ENCODE data around the gene RUSC2. TPM values are rescaled to one million over a fixed set of nuclear protein-coding genes. Genes with fewer than 3 reads are reported as not detected.

RUSC2 gene
- total and polyA plus RNA-seq, 2 of the 13 experiments (the other 11 are each of a cell fraction or from before 2014, with no cell fraction given) = 2.8 to 3.3 TPM

Other genes with a start within 250 kb of the RUSC2 start
- gene TESK1, start 115.2 kb downstream of the RUSC2 start, total RNA-seq (2016; rRNA removed; fragmentation: Illumina TruSeq; extraction: Trizol) = 3.1 and 7.3 TPM in 2 replicates
- gene TESK1, start 115.2 kb downstream of the RUSC2 start, polyA plus RNA-seq (2011; rRNA removed) = 13.6 and 17.7 TPM in 2 replicates
- 0.18 TPM in 1 of 2 replicates, not detected in the other for gene CD72, start 128.3 kb downstream of the RUSC2 start, total RNA-seq (2016; rRNA removed; fragmentation: Illumina TruSeq; extraction: Trizol)
- 0.82 and 1.1 TPM in 2 replicates for gene CD72, start 128.3 kb downstream of the RUSC2 start, polyA plus RNA-seq (2011; rRNA removed)
- 0.09 and 0.24 TPM in 2 replicates for gene SIT1, start 160.8 kb downstream of the RUSC2 start, total RNA-seq (2016; rRNA removed; fragmentation: Illumina TruSeq; extraction: Trizol)
- gene SIT1, start 160.8 kb downstream of the RUSC2 start, polyA plus RNA-seq (2011; rRNA removed) = 5.0 and 6.7 TPM in 2 replicates
- gene RMRP, start 167.9 kb downstream of the RUSC2 start, total RNA-seq (2016; rRNA removed; fragmentation: Illumina TruSeq; extraction: Trizol) = 1,047 and 4,025 TPM in 2 replicates
- 36.7 and 51.4 TPM in 2 replicates for gene RMRP, start 167.9 kb downstream of the RUSC2 start, polyA plus RNA-seq (2011; rRNA removed)
- gene CCDC107, start 168.2 kb downstream of the RUSC2 start, total RNA-seq (2016; rRNA removed; fragmentation: Illumina TruSeq; extraction: Trizol) = 4.1 and 7.1 TPM in 2 replicates
- gene CCDC107, start 168.2 kb downstream of the RUSC2 start, polyA plus RNA-seq (2011; rRNA removed) = 15.2 and 17.4 TPM in 2 replicates
- gene ARHGEF39, start 175.1 kb downstream of the RUSC2 start, total RNA-seq (2016; rRNA removed; fragmentation: Illumina TruSeq; extraction: Trizol) = 10.4 and 11.2 TPM in 2 replicates
- gene ARHGEF39, start 175.1 kb downstream of the RUSC2 start, polyA plus RNA-seq (2011; rRNA removed) = 8.0 and 12.3 TPM in 2 replicates
- 0.13 TPM in 1 of 2 replicates, not detected in the other for gene CA9, start 183.8 kb downstream of the RUSC2 start, total RNA-seq (2016; rRNA removed; fragmentation: Illumina TruSeq; extraction: Trizol)
- gene CA9, start 183.8 kb downstream of the RUSC2 start, polyA plus RNA-seq (2011; rRNA removed) = 118 and 152 TPM in 2 replicates
- 0.20 and 3.1 TPM in 2 replicates for gene TPM2, start 199.8 kb downstream of the RUSC2 start, total RNA-seq (2016; rRNA removed; fragmentation: Illumina TruSeq; extraction: Trizol)
- gene TPM2, start 199.8 kb downstream of the RUSC2 start, polyA plus RNA-seq (2011; rRNA removed) = 10.7 and 11.4 TPM in 2 replicates
- gene TLN1, start 242.1 kb downstream of the RUSC2 start, total RNA-seq (2016; rRNA removed; fragmentation: Illumina TruSeq; extraction: Trizol) = 51.8 and 53.7 TPM in 2 replicates
- gene TLN1, start 242.1 kb downstream of the RUSC2 start, polyA plus RNA-seq (2011; rRNA removed) = 35.2 and 52.6 TPM in 2 replicates
- gene CREB3, start 242.6 kb downstream of the RUSC2 start, total RNA-seq (2016; rRNA removed; fragmentation: Illumina TruSeq; extraction: Trizol) = 32.2 and 34.2 TPM in 2 replicates
- gene CREB3, start 242.6 kb downstream of the RUSC2 start, polyA plus RNA-seq (2011; rRNA removed) = 11.1 and 13.5 TPM in 2 replicates